ENCODE data around the gene RAX2. TPM values are rescaled to one million over a fixed set of nuclear protein-coding genes. Genes with fewer than 3 reads are reported as not detected.
"Not testable (repeated sequence)": the region's sequence is repeated elsewhere in the genome, so short reads cannot be mapped to it uniquely, and the experiment has no call there.

RAX2 gene
- total RNA-seq, 1 donor from 2014 or later, result not detected

- no peak for DNase-seq (ENCODE audit: extremely low spot score in 2 of 2)
- H3K4me3 ChIP-seq, result no peak overlapping the region
- H3K9me3 ChIP-seq, result no peaks in the 10 kb centered on the region
- TF ChIP-seq CTCF (IDR thresholded peaks at IDR 0.05), result no peak
- no peak for TF ChIP-seq POLR2A (IDR thresholded peaks at IDR 0.05)
- TF ChIP-seq POLR2AphosphoS5 (IDR thresholded peaks at IDR 0.05; ENCODE audit: insufficient read depth in 1 of 2, low read depth in 1 of 2), result no peak
- H3K27me3 ChIP-seq, result no peaks in the 10 kb centered on the region
- H3K4me1 ChIP-seq, result peaks cover 5% of the 10 kb centered on the region
- intact Hi-C loops (cut with DNase I), result no loop called here
- H3K27ac ChIP-seq, result no peak overlapping the region
- H3K36me3 ChIP-seq, result no peaks in the 10 kb centered on the region
Measured at GRCh38 chr19:3817761-3818160, 45.7 kb upstream of the RAX2 start.

GRCh38 chr19:3816566-3817218, 44.7 kb upstream of the RAX2 start:
- H3K4me1 ChIP-seq, result peaks cover 5% of the 10 kb centered on the region
- no peak overlapping the region for H3K27ac ChIP-seq
- no peaks in the 10 kb centered on the region for H3K9me3 ChIP-seq
- H3K4me3 ChIP-seq, result no peak overlapping the region
- H3K27me3 ChIP-seq, result no peaks in the 10 kb centered on the region
- TF ChIP-seq POLR2AphosphoS5 (IDR thresholded peaks at IDR 0.05; ENCODE audit: insufficient read depth in 1 of 2, low read depth in 1 of 2) (no peak), POLR2A (IDR thresholded peaks at IDR 0.05) (no peak), CTCF (IDR thresholded peaks at IDR 0.05) (no peak)
- intact Hi-C loops (cut with DNase I), result no loop called here
- DNase-seq (ENCODE audit: extremely low spot score in 2 of 2), result no peak
- H3K36me3 ChIP-seq, result no peaks in the 10 kb centered on the region

- H3K27ac ChIP-seq; H3K9me3 ChIP-seq; H3K27me3 ChIP-seq; H3K36me3 ChIP-seq; intact Hi-C loops (cut with DNase I); DNase-seq (ENCODE audit: extremely low spot score in 2 of 2); H3K4me1 ChIP-seq; H3K4me3 ChIP-seq: not testable (repeated sequence)
Measured at GRCh38 chr19:3816148-3816547, 44.1 kb upstream of the RAX2 start.

- no peaks in the 10 kb centered on the region for H3K36me3 ChIP-seq
- no peak for TF ChIP-seq POLR2AphosphoS5 (IDR thresholded peaks at IDR 0.05; ENCODE audit: insufficient read depth in 1 of 2, low read depth in 1 of 2)
- TF ChIP-seq POLR2A (IDR thresholded peaks at IDR 0.05), result no peak
- TF ChIP-seq CTCF (IDR thresholded peaks at IDR 0.05), result no peak
- H3K4me1 ChIP-seq, result peaks cover 5% of the 10 kb centered on the region
- H3K9me3 ChIP-seq, result no peaks in the 10 kb centered on the region
- intact Hi-C loops (cut with DNase I), result no loop called here
- no peak for DNase-seq (ENCODE audit: extremely low spot score in 2 of 2)
- H3K4me3 ChIP-seq, result no peak overlapping the region
- no peak overlapping the region for H3K27ac ChIP-seq
- no peaks in the 10 kb centered on the region for H3K27me3 ChIP-seq
Measured at GRCh38 chr19:3814648-3815047, 42.6 kb upstream of the RAX2 start.

GRCh38 chr19:3813473-3814392, 41.7 kb upstream of the RAX2 start:
- Histone ChIP-seq H3K9me3 (no peaks in the 10 kb centered on the region), H3K4me1 (peaks cover 5% of the 10 kb centered on the region), H3K4me3 (no peak overlapping the region), H3K36me3 (no peaks in the 10 kb centered on the region), H3K27me3 (no peaks in the 10 kb centered on the region), H3K27ac (no peak overlapping the region)
- no peak for DNase-seq (ENCODE audit: extremely low spot score in 2 of 2)
- intact Hi-C loops (cut with DNase I), result no loop called here
- TF ChIP-seq CTCF (IDR thresholded peaks at IDR 0.05), result no peak
- no peak for TF ChIP-seq POLR2A (IDR thresholded peaks at IDR 0.05)
- TF ChIP-seq POLR2AphosphoS5 (IDR thresholded peaks at IDR 0.05; ENCODE audit: insufficient read depth in 1 of 2, low read depth in 1 of 2), result no peak
